Bone marrow (tissue), 2 donors: Measurements from ENCODE around the gene XIRP2.

ENCODE experiments used
- DNase-seq, 2 donors: peaks; one replicate each; lab custom pipeline; 2025; lab: John Stamatoyannopoulos, UW

XIRP2 gene

DNA sequence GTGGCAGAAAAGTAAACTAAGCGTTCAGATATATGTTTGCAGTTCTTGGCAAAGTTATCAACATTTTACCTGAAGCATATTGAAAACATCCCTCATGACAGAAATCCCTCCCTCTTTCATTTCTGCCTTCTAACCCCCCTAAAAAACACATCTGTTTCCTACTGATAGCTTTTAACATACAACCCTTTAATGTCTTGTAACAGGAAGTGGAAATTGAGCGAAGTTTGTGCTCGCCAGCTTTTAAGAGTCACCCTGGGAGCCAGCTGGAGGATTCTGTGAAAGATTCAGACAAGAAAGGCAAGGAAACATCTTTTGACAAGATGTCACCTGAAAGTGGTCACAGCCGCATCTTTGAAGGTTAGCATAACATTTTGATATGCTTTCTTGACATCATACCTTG, 247.4 kb downstream of the XIRP2 start:
- DNase-seq, result peak in 1 of 2 donors; percentile 85

DNA sequence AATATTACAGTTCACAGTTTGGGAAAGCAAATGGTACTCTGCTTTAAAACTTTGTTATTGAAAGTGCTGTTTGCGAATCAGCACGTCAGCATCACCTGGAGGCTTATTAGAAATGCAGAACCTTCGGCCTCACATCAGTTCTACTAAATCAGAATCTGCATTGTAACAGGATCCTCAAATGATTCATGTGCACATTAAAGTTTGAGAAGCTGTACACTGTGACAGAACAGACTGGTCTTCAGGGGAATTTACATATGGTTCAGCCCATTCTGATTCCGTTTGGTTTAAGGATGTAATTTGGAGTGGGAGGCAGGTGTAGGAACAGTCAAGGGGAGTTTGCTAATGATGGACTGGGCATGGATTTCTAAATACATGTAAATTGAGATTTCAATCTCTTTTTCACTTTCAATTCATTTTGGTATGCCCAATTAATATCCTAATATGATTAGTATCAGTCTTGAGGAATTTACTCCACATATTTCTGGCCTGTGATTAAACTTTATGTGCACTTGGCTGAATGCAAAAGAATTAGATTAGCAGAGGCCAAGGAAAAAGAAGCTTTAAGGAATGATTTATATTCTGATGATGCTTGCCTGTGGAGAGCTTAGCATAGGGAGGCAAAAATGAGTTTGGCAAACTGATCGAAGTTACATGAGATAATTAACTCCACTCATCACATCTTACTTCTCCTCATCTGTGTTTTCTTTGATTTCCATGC, 248.8 kb downstream of the XIRP2 start:
- no peak for DNase-seq

DNA sequence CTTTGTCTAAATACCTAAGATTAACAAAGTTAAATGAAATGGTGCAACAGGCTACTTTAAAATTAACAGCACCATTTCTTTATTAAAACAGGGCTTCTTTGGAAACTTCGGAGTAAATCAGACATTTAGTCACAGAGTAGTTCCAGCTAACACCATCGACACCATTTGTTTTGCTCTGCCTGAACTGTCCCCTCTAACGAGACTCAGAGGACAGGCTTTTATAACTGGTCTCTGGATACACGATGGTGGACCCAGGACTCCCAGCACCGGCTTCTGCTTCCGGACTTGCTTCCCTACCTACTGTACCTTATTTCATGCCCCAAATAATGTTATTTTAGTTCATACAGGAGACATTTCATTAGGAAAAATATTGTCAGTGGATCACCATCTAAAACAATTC, 252.1 kb downstream of the XIRP2 start:
- no peak for DNase-seq

DNA sequence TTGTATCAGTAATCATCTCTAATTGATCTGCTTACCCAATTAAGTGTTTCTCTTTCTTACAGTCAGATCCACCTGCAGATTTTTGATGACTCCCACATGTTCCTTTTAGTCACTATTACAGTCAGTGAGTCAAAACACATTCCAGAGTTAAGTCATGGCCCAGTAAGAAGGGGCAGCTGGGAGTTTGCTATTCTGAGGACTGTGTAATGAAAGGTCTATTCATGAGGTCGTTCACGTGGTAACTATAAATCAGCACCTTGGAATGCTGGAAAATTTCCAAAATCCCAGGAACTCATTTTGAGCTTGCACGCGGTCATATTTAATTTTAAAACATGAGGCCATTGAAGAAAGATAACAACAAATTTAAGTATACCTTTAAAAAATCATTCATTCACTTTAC, 252.5 kb downstream of the XIRP2 start:
- no peak for DNase-seq

DNA sequence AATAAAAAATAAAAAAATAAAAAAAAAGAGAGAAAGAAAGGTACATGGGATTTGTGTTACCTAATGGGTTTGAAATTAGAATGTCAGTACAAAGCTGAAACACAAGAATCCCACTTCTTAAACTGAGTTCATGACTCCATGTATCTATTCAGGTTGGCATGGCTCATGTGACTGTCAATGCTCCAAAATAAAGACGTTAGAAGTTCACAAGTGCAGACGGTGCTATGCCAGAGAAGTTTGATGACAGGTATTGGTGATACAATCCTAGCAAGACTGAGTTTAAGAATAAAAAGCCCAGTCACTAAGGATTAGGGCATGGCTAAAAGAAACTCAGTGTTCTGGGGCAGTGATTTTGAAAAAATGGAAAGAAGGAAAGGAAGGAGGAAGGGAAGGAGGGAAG, 254.3 kb downstream of the XIRP2 start:
- DNase-seq, result no peak

DNA sequence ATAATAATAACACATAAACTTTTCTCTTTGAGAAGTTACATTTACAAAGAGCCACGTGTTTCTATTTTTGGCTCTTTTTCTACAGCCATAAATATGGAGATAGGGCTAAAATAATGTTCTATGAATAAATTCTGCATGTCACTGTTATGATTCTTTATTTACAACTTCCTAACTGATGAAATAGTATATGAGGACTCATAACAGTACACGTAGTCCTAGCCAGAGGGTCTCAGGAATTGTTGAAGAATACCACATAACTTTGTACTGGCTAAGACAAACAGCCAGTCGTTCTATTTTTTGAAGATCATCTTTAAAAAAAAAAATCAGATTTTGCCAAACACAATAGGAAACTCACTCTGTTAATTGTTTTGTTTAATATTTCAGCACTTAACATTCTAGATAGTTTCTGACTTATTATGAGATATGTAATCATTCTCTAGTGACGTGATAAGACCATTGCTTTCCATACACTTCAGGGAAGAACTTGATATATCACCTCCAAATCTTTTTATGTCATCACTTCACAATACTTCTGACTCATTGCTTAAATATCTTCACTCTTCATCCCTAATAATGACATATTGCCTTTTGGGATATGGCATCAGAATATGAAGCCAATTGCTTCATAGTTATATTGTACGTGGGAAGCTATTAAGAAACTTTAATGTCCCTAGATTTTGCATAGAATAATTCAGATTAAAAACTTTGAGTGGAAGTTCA, 256.1 kb downstream of the XIRP2 start:
- DNase-seq, result no peak

DNA sequence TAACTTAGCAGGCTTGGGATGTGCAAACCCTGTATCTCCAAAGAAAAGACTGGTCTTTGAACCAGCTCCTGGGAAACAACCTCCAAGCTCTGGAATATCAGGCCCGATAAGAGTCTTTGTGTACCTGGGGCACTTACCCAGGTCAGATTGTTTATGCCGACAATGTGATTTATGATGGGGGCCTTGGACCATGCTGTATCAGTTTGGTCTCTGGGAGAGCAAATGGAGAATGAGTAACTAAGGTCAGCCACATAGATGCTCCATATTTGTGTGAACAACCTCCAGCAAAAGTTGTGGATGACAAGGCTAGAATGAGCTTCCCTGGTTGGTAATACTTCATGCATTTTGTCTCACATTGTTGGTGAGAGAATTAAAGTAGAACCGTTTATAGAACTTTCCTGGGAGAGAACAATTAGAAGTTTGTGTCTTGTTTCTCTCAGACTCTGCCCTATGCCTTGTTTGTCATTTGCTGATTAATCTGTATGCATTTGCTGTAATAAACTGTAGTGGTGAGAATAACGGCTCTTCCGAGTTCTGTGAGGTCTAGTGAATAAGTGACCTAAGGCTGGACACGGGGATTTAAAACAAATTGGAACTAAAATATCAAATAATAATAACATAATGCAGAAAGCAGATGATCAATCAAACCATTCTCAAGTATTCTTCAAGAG, 259.1 kb downstream of the XIRP2 start:
- no peak for DNase-seq

DNA sequence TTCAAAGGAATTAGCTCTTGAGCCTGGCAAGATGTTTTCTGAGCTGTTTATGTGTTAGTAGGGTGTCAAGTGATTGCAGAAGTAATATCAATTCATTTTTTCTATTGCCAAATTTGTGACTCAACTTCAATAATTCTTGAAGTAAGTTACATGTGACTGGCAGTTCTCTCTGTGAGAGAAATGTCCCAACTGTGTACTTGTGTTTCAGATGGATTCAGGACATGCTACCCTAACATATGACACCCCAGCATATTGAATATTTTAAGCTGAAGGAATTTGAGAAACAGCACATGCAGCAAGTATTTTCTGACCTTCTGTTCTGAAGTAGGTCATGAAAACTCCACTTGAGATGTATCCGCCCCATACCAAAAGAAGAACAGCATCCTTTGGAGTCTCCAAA, 263.6 kb downstream of the XIRP2 start:
- no peak for DNase-seq

DNA sequence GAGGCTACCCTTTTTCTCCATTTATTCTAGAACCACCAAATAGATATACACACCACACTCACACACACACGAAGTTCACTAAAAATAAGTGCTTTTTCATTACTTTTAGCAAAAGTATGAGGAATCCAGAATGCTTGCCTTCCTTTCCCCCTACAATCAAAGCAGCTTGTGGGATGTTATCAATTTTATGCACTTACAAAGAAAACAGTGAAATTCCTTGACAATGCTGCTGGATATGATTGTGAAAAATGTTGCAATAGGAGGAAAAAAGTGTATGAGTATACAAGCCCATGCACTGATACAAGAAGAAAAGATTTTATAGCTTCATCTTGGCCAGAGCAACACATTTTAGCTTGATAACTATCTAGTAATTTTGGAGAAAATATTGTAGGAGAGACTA, 269.2 kb downstream of the XIRP2 start:
- no peak for DNase-seq

DNA sequence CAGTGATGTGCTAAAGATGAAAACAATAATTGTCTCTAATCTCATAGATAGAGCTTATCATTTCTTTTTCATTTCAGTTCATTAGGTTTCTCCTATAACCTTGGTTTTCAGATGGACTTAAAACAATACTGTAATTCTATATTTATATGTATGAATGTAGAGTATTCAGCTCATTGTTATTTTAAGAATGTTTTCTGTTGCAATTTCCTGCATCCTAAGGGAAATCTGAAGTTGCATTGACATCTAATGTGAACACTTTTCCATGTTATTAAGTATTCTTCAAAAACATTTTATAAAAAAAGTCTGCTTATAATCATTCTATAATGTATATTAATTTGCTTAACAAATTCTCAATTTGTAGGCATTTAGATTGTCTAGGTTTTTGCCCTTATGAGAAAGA, 288.9 kb downstream of the XIRP2 start:
- DNase-seq, result no peak

DNA sequence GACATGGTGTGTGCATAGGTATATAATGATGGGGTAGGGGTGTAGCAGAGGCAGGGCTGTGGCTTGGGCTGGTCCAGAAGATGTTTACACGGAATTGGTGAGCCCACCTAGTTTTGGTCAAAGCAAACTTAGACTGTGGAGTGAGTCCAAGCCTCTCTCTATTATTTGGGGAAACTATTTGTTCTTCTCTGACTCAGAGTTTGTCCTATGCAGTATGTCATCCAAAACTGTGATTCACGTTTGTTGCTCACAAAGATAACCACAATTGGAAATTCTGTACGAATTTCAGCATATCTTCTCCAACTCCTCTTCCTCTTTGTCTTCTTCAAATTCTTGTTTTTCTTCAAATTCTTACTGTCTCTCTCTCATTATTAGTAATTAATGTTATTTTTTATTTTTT, 292.9 kb downstream of the XIRP2 start:
- DNase-seq, result no peak

DNA sequence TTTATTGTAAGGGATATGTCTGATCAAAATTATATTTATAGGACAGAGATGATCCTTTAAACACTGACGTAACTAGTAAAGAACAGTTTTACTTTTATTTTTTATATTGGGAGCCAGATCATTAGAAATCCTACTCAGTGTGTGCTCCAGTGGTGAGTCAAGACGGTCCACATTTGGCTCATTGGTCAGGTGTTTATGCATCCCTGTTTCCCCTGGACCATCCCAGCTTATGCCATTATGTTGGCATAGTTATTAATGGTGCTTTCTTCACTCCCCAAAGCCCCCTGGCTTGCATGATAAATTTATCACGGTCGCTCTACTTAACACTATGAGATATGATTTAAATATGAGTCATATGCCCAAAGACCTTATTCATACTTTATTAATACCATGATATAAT, 293.4 kb downstream of the XIRP2 start:
- DNase-seq, result no peak

DNA sequence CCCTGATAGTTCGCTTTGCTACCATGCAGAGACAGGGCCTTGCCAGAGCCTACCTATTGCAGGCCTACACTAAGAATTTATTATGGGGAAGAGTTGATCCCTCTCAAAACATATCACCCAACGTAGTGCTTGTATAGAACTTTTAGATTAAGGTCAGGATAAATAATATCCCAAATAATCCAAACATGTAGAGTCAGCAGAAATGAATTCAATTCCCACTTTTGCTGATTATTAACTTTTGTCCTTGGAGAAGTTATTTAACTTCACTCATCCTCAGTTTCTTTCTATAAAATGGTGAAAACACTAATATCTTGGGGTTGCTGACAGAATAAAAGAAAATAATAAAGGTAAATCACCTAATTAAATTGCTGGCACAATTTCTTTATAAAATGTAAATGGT, 294.1 kb downstream of the XIRP2 start:
- no peak for DNase-seq

DNA sequence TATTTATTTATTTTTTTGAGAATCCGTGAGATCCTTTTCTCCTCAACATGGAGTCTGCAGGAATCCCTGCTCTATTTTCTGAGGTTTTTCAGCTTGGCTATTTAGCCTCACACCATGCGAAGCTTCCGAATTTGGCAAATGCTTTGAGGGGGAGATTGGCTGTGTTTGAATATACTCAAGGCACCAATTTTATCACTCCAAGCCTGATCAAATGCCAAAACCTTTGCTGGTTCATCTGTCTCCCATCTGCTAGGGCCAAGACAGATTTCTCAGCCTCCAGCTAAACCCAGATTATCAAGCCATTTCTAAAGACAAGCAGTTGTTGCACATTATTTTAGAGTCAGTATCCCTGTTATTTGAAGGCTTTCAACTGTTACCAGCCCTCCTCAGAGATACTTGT, 295.7 kb downstream of the XIRP2 start:
- no peak for DNase-seq

DNA sequence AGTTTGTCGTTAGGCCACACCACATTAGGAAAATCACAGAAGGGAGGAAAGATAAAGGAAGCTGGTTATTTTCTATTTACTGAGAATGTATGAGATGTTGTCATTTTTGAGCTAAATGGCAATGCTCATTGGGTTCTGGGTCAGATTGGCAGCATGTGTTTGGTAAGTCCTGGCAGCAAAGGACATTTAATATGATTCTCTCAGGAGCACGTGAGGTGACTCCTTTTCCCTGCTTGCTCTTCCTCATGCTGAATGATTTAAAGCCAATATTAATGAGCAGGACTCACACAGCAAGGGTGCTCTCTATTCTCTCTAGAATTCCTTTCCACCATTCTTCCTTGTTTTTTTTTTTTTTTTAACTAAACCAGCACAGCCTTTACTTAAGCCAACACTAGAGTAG, 298.2 kb downstream of the XIRP2 start:
- DNase-seq, result no peak

DNA sequence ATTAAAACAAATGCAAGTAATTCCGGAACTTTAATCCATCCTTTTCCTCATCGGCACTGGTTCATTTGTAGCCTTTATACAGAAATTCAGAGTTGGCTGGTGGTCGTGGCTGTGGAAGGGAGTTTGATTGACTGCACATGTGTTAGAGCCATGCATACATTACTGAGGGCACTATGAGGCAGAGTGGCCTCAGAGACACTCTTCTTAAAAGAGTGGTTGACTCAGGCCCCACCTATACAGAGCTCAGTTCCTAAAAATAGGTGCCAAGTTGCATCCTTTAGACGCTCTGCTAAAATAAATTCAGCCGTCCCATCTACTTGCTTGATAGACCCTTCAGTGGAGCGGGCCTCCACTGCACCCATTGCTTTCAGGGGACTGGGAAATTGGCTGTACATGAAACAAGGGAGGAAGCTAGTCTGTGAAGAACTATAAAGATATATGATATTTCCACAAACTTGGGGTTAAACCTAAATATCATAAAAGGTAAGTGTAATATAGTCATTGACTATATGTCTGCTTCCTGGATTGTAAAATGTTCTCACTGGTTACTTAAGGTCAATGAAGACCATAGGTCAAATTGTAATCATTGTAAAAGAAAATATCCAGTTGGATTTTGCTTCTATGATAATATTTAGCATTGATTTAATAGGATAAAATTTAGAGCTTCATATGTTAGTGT, 298.9 kb downstream of the XIRP2 start:
- no peak for DNase-seq

DNA sequence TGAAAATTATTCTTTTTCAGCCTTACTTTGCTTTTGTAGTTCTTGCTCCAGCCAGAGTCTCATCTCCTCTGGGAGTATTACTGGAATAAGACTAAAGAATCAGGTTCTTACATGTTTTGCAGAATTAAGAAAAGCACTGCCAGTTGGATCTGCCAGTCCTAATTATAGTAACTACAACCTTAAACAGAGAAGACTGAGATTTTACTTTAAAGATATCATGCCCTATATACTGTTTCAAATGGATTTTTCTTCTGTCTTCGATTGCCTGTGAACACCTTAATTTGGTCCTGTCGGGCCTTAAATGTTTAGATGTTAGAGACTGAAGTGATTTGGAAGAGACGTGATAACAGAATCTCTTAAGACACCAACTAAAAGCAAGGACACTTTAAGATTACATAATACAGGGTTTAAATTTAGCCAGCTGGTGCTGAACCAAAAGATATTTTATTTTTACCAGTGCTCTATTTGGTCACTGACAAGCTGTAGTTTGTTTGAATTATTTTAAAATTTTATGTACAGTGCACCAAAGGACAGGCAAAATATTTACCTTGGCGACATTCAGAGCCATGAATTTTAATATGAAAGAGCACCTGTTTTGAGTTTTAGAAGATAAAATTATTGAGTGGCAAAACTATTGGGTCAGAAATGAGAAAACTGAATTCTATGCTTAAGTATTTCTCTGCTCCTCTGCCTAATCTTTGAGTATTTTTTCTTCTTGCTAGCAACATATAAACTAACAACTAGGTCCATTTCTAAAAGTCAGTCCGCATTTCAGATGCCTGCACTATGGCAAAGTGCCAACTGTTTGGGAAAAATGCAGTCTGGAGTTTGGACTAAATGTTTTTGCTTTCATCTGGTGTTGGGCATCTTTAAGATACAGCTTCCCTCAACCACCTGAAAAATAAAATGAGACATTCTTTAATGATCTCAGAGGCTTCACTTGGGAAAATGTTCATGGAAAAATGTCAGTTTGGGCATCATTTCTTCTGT, 300.0 kb downstream of the XIRP2 start:
- DNase-seq, result no peak

DNA sequence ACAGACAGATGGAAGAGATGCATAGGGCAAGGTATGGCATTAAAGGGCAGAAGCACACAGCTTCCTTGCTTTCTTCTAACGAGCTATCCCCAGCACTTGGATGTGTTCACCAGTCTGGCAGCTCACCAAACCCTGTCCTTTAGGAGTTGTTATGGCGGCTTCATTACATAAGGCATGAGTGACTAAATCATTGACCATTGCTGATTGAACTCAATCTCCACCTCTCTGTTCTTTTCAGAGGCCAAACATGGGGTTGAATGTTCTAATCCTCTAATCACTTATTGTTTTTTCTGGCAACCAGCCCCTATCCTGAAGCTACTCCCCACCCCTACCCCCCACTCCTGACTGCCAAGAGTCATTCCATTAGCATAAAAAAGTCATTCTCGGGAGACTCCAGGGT, 301.8 kb downstream of the XIRP2 start:
- no peak for DNase-seq

DNA sequence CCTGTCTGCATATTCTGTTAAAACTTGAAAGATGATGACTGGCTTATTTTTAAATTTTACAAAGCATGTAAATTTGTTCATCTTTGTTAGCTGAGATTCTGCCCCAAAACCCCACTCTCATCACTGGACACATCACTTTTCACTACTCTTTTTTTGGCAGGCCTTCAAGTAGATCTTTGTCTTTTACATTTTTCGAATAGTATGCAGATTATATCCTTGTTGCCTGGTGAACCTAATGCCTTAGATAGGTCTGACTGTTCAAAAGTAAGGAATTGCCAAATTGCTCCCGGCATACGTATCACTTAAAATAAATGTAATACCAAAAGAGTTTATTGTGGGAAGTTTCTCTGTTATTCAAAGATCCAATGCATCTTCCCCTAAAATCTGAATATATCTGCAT, 303.3 kb downstream of the XIRP2 start:
- no peak for DNase-seq

DNA sequence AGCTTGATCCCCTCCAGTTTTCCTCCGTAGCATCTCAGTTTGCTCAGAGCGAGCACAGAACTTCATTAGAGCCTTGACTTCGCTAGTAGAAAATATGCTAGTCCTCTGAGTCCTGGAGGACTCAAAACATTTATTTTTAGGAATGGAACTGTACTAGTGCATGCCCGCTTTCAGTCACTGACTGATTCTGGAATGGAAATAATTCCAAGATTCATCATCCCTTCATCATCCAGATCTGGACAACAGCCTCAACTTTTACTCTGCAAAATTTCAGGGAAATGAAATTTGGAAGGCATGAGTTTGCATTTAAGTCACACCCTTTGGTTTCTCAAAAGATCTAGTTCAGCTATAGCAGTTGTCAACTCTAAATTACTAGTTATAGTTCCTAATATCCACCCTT, 304.6 kb downstream of the XIRP2 start:
- no peak for DNase-seq

DNA sequence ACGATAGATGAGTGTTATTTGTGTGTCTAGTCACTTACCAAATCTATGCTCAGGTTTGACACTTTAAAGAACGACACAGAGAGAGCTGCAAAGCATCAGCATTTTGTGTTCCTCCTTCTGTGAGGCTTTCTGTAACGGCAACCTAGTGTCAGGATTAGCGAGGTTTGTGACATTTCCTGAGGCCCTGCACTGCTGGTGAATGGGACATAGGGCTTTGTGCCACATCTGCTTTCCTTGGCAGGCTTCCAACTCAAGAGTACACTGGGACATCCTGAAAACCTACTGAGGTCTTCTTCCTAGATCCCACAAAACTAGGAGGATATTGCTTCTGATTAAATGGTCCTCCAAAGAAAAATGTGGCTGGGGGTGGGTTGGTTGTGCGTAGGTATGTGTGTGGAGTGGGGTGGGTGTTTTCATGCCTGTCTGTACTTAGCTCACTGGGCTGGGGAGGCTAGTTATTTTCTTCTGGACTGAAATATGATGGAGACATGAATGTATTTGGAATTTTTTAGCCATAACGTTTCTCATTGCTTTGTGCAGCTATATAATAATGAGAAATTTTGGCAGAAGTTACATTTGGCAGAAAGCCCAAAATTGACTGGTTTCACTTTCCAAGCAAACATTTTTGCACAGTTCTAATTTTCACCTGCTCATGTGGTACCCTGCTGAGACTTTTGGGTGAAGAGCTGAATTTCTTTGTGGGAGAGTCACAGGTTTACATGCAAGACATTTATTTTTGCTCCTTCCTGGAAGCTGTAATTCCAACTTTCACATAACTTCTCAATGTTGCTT, 308.4 kb downstream of the XIRP2 start:
- DNase-seq, result peak in 1 of 2 donors; percentile 61
